ENCODE measurements around the gene CLIC1. TPM values are rescaled to one million over a fixed set of nuclear protein-coding genes. Genes with fewer than 3 reads are reported as not detected.

Gene CLIC1
- total RNA-seq, 4 donors from 2014 or later, result 191 to 427 (median 276) TPM

- H3K4me3 ChIP-seq, result no peak overlapping the region
- WGBS, 2 donors (ENCODE audit: low coverage in 1 of 2), result 100% methylated on average over 1 of the region's 5 CpGs; no CpG with 5 or more reads in 1 of the 2 donors
- no peaks in the 10 kb centered on the region for H3K27me3 ChIP-seq
- no peak for ATAC-seq
- peaks cover 0 to 53% of the 10 kb centered on the region in 2 donors for H3K36me3 ChIP-seq
- no peaks in the 10 kb centered on the region for H3K9me3 ChIP-seq
- H3K4me1 ChIP-seq, result peaks cover 0 to 14% (median 10%) of the 10 kb centered on the region in 3 donors
- no peak for TF ChIP-seq EP300 (IDR thresholded peaks at IDR 0.05)
- no peak for TF ChIP-seq POLR2AphosphoS5 (IDR thresholded peaks at IDR 0.05)
- no peak for TF ChIP-seq CTCF (IDR thresholded peaks at IDR 0.05)
- TF ChIP-seq POLR2A (IDR thresholded peaks at IDR 0.05), result no peak
- no peak overlapping the region for H3K27ac ChIP-seq
Measured at GRCh38 chr6:31778193-31778592, 41.9 kb upstream of the CLIC1 start.

GRCh38 chr6:31777667-31778050 lies 41.3 kb upstream of the CLIC1 start:
- no peak overlapping the region for H3K4me3 ChIP-seq
- ATAC-seq, result no peak
- peak overlapping the region in 1 of 4 donors; percentile 53 for H3K27ac ChIP-seq
- 100% methylated on average over 1 to 3 of the region's 5 CpGs for WGBS, 2 donors (ENCODE audit: low coverage in 1 of 2)
- H3K9me3 ChIP-seq, result no peaks in the 10 kb centered on the region
- no peak for TF ChIP-seq POLR2AphosphoS5 (IDR thresholded peaks at IDR 0.05)
- TF ChIP-seq EP300 (IDR thresholded peaks at IDR 0.05), result no peak
- TF ChIP-seq CTCF (IDR thresholded peaks at IDR 0.05), result no peak
- no peak for TF ChIP-seq POLR2A (IDR thresholded peaks at IDR 0.05)
- H3K36me3 ChIP-seq, result peaks cover 0 to 48% of the 10 kb centered on the region in 2 donors
- H3K4me1 ChIP-seq, result peaks cover 0 to 14% (median 10%) of the 10 kb centered on the region in 3 donors
- H3K27me3 ChIP-seq, result no peaks in the 10 kb centered on the region

DNA sequence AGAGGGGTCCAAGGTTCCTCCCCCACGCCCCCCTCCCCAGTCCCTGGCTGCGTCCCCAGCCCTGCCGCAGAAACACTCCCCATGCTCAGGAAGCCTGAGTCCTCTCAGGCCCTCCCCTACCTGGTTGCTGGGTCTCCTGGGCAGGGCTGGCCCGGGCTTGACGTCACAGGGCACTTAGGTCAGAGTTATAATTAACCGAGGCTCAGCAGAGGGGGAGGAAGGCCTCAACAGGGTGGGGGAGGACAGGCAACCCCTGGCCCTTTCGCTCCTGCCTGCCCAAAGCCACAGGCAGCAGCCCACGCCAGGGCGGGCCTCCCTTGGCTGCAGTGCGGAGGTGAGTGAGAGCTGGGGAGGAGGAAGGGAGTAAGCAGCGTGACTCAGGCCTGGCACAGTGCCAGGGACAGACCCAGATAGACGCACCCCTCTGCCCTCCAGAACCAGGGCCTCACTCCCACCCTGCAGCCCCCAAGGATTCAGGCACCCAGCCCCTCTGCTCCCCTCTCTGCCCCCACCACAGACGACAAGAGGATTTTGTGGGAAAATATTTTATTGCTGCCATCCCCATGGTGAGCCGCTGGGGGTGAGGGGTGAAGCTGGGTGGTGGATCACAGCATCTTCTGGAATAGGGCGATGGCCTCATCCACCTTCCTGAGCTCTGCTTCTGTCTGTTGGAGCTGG lies 40.8 kb upstream of the CLIC1 start, which contains the start of gene VWA7:
Gene VWA7, minus strand, starts transcription at position 340 of the 678 bp plus-strand sequence. CDS start 549 bp downstream, outside the sequence.
- Histone ChIP-seq H3K4me1 (peaks cover 0 to 14% (median 10%) of the 10 kb centered on the region in 3 donors), H3K36me3 (peaks cover 0 to 43% of the 10 kb centered on the region in 2 donors), H3K9me3 (no peaks in the 10 kb centered on the region), H3K4me3 (peak within 1 kb of the TSS in 1 of 2 donors; percentile 8), H3K27me3 (no peaks in the 10 kb centered on the region), H3K27ac (peak within 1 kb of the TSS in 2 of 4 donors; percentile 7 to 53)
- 5 to 80% methylated on average over 1 to 6 of the region's 15 CpGs for WGBS, 2 donors (ENCODE audit: low coverage in 1 of 2)
- TF ChIP-seq POLR2A (IDR thresholded peaks at IDR 0.05), result no peak
- no peak for TF ChIP-seq CTCF (IDR thresholded peaks at IDR 0.05)
- no peak for TF ChIP-seq EP300 (IDR thresholded peaks at IDR 0.05)
- peak; percentile 44 for TF ChIP-seq POLR2AphosphoS5 (IDR thresholded peaks at IDR 0.05)
- ATAC-seq, result peak; percentile 34

GRCh38 chr6:31776485-31776988 lies 40.2 kb upstream of the CLIC1 start:
- H3K27ac ChIP-seq, result peak overlapping the region in 2 of 4 donors; percentile 7 to 53
- peaks cover 0 to 14% (median 10%) of the 10 kb centered on the region in 3 donors for H3K4me1 ChIP-seq
- peaks cover 0 to 37% of the 10 kb centered on the region in 2 donors for H3K36me3 ChIP-seq
- H3K4me3 ChIP-seq, result peak overlapping the region in 1 of 2 donors; percentile 8
- H3K9me3 ChIP-seq, result no peaks in the 10 kb centered on the region
- no peak for TF ChIP-seq POLR2AphosphoS5 (IDR thresholded peaks at IDR 0.05)
- TF ChIP-seq EP300 (IDR thresholded peaks at IDR 0.05), result no peak
- no peak for TF ChIP-seq CTCF (IDR thresholded peaks at IDR 0.05)
- TF ChIP-seq POLR2A (IDR thresholded peaks at IDR 0.05), result no peak
- 21% methylated on average over 6 of the region's 14 CpGs; no CpG with 5 or more reads in 1 of the 2 donors for WGBS, 2 donors (ENCODE audit: low coverage in 1 of 2)
- no peaks in the 10 kb centered on the region for H3K27me3 ChIP-seq
- ATAC-seq, result no peak

All from gastroesophageal sphincter (tissue), 4 donors.